Measurements from ENCODE around the gene TMTC3. TPM values are rescaled to one million over a fixed set of nuclear protein-coding genes. Genes with fewer than 3 reads are reported as not detected.

Gene TMTC3
- 10 to 100 TPM; 16.2 to 21.9 (median 20.3) TPM for total RNA-seq
- 1 to 10 TPM; 3.9 to 7.0 TPM for polyA plus RNA-seq
- long read RNA-seq, donor 1, full-length matches to known transcripts = 3 of 10 reads
- long read RNA-seq, donor 1, partial matches to known transcripts = 3 of 10 reads
- long read RNA-seq, donor 1, other reads (novel, unspliced or antisense) = 4 of 10 reads
- long read RNA-seq, donor 2, full-length matches to known transcripts = 2 of 2 reads
- long read RNA-seq, donor 2, partial matches to known transcripts = 0 of 2 reads
- long read RNA-seq, donor 2, other reads (novel, unspliced or antisense) = 0 of 2 reads
- long read RNA-seq, donor 3, full-length matches to known transcripts = 3 of 6 reads
- long read RNA-seq, donor 3, partial matches to known transcripts = 3 of 6 reads
- long read RNA-seq, donor 3, other reads (novel, unspliced or antisense) = 0 of 6 reads

GRCh38 chr12:88141774-88142609 is at the start of gene TMTC3, which contains the start of gene CEP290:
Gene TMTC3 (plus strand): TSS chr12:88142307. CDS start chr12:88148316, 6,009 bp downstream.
Gene CEP290 (minus strand): TSS chr12:88142088. CDS start chr12:88141307, 781 bp downstream.
- H3K4me3 ChIP-seq = peak within 1 kb of the TSS; percentile 62

GRCh38 chr12:88092771-88093170 is 49.3 kb upstream of the TMTC3 start:
- Histone ChIP-seq H3K36me3 (no peaks in the 10 kb centered on the region), H3K27me3 (peaks cover 4% of the 10 kb centered on the region), H3K9me3 (no peaks in the 10 kb centered on the region), H3K27ac (no peak overlapping the region), H3K4me1 (ENCODE audit: insufficient read depth) (no peaks in the 10 kb centered on the region), H3K4me3 (no peak overlapping the region)
- TF ChIP-seq EP300 (IDR thresholded peaks at IDR 0.05) = no peak
- TF ChIP-seq POLR2A (IDR thresholded peaks at IDR 0.05) = no peak
- no peak for TF ChIP-seq CTCF (IDR thresholded peaks at IDR 0.05)
- intact Hi-C loops (cut with DNase I) = no loop called here
- DNase-seq = no peak

More at GRCh38 chr12:88141774-88142609, at the start of gene TMTC3, which contains the start of gene CEP290:
- Histone ChIP-seq H3K4me1 (ENCODE audit: insufficient read depth) (peaks cover 3% of the 10 kb centered on the region), H3K36me3 (no peaks in the 10 kb centered on the region), H3K27me3 (peaks cover 3% of the 10 kb centered on the region), H3K9me3 (no peaks in the 10 kb centered on the region), H3K27ac (peak within 1 kb of the TSS in 1 of 2 donors; percentile 61)
- TF ChIP-seq CTCF (IDR thresholded peaks at IDR 0.05) (no peak), POLR2A (IDR thresholded peaks at IDR 0.05) (peak; percentile 30)
- WGBS, 3 donors = 0% methylated on average over 47 to 49 of the region's 49 CpGs
- intact Hi-C loops (cut with DNase I) = no loop called here
- DNase-seq = peak; percentile 90 to 94 (median 91)

GRCh38 chr12:88093573-88093972 is 48.5 kb upstream of the TMTC3 start:
- H3K27me3 ChIP-seq = peaks cover 4% of the 10 kb centered on the region
- TF ChIP-seq POLR2A (IDR thresholded peaks at IDR 0.05) (no peak), CTCF (IDR thresholded peaks at IDR 0.05) (no peak), EP300 (IDR thresholded peaks at IDR 0.05) (no peak)
- H3K27ac ChIP-seq = no peak overlapping the region
- no peaks in the 10 kb centered on the region for H3K9me3 ChIP-seq
- H3K4me1 ChIP-seq (ENCODE audit: insufficient read depth) = no peaks in the 10 kb centered on the region
- no peak overlapping the region for H3K4me3 ChIP-seq
- DNase-seq = no peak
- WGBS, 3 donors = 97 to 98% (median 98%) methylated on average over 4 of the region's 4 CpGs
- intact Hi-C loops (cut with DNase I) = no loop called here
- H3K36me3 ChIP-seq = no peaks in the 10 kb centered on the region

- WGBS, 3 donors = 95 to 99% (median 99%) methylated on average over 2 of the region's 2 CpGs
- H3K36me3 ChIP-seq = no peaks in the 10 kb centered on the region
Measured at GRCh38 chr12:88108021-88108420, 34.1 kb upstream of the TMTC3 start.

More at GRCh38 chr12:88108021-88108420, 34.1 kb upstream of the TMTC3 start:
- intact Hi-C loops (cut with DNase I) = no loop called here
- no peak for DNase-seq
- H3K27ac ChIP-seq = no peak overlapping the region
- no peak overlapping the region for H3K4me3 ChIP-seq
- TF ChIP-seq EP300 (IDR thresholded peaks at IDR 0.05) = no peak
- no peak for TF ChIP-seq CTCF (IDR thresholded peaks at IDR 0.05)
- TF ChIP-seq POLR2A (IDR thresholded peaks at IDR 0.05) = no peak
- no peaks in the 10 kb centered on the region for H3K9me3 ChIP-seq
- H3K27me3 ChIP-seq = no peaks in the 10 kb centered on the region
- no peaks in the 10 kb centered on the region for H3K4me1 ChIP-seq (ENCODE audit: insufficient read depth)
